NCI-H2029 treated with DMSO at 0.1 percent for 48 hours (cell line): Measurements from ENCODE around the gene CYP24A1.

ENCODE experiments used
- DNase-seq: peaks from one replicate; lab custom pipeline; 2025; lab: John Stamatoyannopoulos, UW

The CYP24A1 gene

DNA sequence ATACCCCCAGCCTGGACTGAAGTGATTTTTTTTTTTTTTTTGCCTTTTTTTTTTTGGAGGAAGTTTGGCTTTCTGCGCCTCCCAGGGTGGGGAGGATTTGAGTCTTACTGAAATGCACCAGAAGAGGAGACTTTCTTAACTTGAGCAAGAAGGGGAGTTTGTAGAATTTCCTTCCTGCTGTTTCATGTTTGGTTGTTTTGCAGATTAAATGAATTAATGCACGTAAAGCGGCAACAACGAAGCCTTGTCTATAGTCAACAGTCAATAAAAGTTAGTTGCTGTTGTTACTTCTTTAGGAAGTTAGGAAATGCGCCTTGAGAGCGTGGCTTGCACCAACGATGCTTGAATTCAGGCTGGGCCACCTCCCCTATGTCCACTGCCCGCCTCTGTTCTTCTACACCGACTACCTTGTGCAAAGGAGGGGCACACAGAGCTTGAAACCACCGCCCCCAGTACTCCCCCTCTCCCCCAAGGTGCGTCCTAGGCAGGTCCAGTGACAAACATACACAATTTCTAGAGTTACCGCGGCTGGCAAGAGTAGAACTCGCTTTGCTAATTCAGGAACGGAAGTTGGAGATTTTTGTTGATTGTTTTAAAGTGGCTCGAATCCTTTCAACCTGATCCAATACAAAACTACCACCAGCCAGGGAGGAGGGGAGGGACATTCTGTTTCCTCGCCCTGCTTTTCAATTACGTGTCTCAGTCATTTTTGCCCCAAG, 830 bp upstream of the CYP24A1 start:
- DNase-seq, result no peak

DNA sequence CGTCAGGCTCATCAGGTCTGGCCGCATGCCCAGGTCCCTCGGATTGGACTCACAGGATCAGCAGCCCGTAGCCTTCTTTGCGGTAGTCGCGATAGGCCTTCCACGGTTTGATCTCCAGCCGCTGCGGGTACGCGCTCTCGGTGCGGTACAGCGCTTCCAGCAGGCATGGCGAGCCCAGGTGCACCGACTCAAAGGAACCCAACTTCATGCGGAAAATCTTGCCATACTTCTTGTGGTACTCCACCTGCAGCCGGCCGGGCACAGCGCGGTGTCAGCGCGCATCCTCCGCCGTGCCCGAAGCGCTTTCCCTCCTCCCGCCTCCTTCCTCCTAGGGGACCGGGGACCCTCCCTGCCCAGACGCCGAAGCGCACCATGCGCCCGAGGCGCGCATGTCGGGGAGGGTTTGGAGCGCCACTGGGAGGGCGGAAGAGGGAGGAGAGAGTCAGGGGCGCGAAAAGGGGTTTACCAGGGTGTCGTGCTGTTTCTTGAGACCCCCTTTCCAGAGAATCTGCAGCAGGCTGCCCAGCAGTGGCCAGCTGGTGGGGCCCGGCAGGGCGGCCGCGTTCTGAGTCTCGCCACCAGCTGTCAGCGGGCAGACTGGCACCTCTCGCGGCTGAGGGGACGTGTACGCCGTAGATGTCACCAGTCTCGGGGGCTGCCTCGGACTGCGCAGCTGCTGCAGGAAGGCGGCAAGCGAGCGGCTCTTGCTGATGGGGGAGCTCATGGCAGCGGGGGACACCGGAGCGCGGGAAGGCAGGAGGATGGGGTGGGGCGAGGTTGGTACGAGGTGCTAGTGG, 732 bp downstream of the CYP24A1 start:
- DNase-seq, result no peak

DNA sequence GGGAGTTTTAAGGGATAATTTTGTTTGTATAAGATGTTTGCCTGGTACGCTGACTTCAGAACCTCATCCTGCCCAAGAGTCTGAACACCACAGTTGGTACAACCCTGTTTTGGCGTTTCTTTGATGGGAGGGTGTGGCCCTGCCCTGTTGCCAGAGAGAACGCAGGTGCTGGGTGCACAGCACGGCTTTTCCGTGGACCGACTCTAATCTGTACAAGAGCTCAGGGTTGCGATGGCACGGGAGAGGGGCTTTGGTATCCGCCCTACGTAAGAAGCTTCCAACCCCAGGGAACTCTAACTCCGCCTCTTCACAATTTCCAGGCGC, 1.3 kb downstream of the CYP24A1 start:
- DNase-seq, result no peak

DNA sequence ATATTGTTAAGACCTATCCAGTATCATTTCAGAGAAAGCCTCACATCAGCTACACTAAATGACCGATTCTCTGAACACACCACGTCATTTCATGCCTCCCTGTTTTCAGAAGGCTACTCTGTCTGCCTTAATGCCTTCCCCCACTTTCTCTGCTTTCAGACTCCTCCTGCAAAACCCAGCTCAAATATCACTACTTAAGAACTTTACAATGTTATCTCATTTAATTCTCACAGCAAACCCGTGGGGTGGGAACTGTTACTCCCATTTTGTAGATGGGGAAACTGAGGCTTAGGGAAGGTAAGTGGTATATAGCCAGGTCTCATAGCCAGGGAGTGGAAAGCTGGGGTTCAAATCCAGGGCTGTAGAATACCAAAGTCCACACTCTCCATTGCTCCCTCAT, 2.8 kb downstream of the CYP24A1 start:
- DNase-seq, result no peak

DNA sequence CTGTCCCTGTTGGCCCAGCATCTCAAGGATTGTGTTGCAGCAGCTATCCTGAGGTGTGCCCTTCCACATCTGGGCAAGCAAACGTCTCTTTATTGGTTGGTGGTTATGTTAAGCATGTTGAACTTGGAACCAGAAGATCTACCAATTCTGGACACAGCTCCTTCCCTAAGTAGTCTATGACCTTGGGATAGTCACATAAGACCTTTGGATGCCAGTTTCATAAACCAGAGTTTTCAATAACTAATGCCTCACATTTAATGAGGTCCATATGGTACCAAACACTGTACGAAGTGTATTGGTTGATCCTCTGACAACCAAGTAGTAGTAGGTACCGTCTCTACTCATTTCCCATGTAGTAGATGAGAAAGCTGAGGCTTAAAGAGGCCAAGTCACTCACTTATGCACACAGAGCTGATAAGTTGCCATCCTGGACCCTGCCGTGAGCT, 3.7 kb downstream of the CYP24A1 start:
- DNase-seq, result no peak

DNA sequence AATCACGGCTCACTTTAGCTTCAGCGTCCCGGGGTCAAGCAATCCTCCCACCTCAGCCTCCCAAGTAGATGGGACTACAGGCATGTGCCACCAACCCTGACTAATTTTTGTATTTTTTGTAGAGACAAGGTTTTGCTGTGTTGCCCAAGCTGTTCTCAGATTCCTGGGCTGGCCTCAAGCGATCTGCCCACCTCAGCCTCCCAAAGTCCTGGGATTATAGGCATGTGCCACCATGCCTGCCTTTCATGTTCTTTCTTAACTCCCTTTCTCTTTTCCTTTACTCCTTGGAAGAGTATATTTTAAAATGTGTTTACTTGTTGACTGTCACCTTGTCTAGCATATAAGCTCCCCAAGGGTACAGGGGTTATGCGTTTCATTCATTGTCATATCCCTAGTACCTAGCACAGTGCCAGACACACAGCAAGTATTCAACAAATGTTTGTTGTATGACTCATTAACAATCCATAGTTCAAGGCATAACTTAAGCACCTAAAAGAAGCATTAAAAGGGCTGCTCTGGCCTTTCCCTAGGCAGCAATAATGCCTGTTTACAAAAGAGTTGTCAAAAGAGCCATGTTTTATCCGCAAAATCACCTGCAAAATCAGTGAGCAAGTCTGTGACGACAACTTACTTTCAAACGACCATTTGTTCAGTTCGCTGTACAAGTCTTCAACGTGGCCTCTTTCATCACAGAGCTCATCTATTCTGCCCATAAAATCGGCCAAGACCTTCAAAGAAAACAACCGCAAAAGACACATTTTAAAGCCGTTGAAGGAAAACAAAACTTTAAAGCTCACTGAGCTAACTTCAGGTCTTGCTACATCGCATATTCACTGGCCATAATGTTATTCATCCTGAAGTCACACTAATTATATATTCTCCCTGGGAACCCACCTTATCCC, 4.6 kb downstream of the CYP24A1 start:
- no peak for DNase-seq

DNA sequence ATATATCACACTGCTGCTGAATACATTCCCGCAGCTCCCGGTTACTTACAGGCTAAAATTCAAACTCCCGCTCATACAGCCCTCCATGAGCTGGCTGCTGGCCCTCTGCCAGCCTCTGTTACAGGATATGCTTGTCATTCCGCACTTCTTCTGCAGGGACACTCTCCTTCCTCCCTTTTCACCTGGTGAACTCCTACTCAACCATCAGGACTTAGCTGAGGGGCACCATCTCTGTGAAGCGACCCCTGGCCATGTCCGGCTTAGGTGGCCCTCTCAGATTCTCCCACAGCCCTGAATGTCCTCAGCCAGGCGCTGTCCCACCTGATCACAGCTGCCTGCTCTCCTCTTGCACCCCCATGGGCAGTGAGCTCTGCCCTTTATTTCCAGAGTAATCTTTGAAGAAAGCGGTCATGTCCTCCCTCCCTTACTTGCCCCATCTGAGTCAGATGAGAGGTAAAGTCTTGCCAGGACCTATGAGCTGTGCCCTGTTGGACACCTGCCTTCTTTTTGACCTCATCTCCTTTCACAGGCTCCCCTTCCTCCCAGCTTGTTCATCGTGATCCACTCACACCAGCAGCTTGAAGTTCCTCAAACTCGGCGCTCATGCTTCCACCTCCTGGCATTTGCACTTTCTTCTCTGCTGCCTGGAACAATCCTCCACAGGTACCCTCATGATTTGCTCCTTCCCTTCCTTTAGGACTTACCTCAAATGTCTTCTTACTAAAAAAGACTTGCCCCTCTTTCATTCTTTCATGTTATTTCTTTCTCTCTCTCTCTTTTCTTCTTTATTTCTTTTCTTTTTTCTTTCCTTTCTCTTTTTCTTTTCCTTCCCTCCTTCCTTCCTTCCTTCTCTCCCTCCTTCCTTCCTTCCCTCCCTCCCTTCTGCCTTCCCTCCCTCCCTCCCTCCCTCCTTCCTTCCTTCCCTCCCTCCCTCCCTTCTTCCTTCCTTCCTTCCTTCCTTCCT, 5.6 kb downstream of the CYP24A1 start:
- DNase-seq, result no peak

DNA sequence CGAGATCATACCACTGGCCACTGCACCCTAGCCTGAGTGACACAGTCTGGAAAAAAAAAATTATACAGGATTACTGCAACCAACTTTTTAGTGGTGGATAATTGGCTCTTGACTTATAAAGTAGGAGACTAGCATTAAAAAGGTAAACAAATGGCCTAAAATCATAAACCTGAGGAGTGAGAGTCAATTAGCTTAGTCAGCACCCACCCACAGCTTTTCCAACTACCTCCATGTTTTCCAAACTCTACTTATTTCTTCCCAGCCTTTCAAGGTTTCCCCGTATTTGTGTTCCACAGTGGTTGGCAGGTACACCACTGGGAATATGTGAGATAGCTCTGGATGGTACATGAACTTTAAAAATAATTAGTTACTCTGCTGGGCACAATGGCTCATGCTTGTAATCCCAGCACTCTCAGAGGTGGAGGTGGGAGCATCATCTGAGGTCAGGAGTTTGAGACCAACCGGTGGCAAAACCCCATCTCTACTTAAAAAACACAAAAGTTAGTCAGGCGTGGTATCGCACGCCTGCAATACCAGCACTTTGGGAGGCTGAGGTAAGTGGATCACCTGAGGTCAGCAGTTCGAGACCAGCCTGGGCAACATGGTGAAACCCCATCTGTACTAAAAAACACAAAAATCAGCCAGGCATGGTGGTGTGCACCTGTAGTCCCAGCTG, 6.7 kb downstream of the CYP24A1 start:
- DNase-seq, result no peak

DNA sequence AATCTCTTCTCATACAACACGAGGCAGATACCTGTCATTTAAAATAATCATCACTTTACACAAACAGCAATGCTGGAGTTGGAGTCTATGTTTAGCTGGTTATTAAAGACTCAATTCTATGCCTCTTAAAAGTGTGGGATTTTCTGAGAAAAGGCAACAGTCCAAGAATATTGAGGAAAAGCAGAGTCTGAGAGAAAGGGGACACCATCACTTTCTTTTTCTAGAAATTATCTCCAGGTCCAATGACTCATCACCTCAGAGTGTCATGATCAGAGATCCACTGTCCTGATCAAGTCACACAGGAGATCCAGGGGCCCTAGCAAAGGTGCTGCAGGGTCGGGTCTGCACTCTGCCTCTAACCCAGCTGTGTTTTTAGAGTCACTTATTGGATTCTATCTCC, 8.0 kb downstream of the CYP24A1 start:
- no peak for DNase-seq

DNA sequence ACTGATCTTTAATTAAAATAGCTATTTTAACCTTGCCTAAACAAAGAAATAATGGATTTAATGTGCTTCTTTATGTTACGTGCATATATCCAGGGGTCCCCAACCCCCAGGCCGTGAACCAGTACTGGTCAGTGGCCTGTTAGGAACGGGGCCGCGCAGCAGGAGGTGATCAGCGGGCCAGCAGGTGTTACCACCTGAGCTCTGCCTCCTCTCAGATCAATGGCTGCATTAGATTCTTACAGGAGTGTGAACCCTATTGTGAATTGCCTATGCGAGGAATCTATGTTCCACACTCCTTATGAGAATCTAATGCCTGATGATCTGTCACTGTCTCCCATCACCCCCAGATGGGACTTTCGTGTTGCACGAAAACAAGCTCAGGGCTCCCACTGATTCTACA, 8.8 kb downstream of the CYP24A1 start:
- DNase-seq, result no peak

DNA sequence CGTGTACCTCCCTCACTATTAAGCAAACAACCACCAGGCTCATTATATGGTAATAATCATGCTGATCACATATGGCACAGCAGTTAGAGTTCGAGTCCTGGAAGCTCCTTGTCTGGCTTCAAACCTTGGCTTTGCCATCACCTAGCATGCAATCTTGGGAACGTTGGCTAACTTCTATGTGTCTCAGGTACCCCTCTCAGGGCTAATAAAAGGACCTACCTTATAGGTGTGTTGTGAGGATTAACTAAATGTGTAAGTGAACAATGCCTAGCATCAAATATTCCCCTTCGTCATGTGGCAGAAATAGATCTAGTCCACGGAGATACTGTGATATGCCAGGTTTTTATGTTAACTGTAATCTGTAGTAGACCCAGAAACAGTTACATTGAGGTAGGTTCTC, 10.4 kb downstream of the CYP24A1 start:
- no peak for DNase-seq

DNA sequence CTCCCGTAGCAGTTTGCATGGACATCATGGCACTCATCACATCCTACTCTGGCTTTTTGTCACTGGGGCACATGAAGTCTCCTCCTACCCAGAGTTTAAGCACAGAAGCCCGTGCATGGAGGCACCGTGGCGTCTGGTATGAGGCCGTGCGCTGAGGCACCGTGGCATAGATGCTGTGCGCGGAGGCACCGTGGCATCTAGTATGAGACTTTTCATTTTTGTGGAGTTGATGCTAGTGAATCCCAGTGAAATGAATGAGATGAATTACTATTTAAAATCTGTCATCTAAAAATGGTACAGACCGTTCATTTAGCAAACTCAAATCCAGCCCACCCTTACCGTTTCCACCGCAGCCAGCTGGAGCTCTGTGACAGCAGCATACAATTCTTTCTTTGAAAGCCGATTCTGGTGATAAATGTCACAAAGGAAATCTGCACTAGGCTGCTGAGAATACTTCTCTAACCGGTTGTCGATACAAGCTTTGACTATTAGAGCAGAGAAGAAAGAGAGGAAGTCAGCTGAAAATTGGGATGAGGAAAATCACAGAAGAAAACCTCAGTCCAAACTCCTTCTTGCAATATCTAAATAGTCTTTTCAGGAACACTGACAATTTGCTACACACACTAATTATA, 11.3 kb downstream of the CYP24A1 start:
- no peak for DNase-seq

DNA sequence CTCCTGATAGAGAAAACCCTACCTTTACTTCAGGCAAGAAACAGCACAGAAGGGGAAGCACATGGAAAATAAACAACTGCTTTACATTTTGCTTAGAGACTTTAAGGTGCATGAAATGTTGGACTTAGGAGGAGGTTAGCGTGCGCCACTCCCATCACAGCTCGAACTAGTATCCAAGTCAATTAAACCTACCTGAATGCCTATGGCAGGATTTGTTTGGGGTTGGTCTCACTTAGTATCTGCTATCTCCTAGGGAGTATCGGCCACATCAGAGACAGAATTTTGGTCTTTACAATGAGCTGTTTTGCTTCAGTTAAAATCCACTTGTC, 12.0 kb downstream of the CYP24A1 start:
- DNase-seq, result no peak

DNA sequence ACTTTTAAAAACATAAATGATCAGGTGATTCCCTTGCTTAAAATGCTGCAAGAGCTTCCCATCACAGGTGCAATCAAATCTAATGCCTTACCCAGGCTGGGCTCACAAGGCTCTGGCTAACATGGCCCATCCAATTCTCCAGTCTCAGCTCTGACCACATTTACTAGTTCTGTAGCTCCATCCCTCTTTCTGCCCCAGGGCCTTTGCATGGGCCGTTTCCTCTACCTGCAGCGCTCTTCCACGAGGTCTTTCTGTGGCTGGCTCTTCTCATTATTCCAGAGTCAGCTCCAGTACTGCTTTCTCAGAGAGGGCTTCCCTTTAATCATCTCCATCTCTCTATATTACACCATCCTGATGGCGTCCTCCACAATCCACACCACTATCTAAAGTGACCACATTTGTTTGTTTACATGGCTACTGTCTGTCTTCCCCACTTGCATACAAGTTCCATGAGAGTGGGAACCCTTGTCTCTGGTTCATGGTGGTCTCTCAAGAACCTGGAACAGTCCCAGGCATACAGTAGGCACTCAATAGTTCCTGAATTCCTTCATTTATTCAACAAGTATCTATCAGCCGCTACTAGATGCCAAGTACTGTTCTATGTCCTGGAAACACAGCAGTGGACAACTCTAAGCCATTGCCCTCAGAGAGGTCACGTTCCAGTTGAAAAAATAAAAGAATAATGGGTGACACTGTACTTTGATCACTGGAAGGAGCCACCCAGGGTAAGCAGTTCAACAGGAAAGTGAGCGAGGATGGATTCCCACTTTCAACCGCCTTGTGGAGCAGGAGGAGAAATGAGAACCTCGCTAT, 12.6 kb downstream of the CYP24A1 start:
- DNase-seq, result no peak

DNA sequence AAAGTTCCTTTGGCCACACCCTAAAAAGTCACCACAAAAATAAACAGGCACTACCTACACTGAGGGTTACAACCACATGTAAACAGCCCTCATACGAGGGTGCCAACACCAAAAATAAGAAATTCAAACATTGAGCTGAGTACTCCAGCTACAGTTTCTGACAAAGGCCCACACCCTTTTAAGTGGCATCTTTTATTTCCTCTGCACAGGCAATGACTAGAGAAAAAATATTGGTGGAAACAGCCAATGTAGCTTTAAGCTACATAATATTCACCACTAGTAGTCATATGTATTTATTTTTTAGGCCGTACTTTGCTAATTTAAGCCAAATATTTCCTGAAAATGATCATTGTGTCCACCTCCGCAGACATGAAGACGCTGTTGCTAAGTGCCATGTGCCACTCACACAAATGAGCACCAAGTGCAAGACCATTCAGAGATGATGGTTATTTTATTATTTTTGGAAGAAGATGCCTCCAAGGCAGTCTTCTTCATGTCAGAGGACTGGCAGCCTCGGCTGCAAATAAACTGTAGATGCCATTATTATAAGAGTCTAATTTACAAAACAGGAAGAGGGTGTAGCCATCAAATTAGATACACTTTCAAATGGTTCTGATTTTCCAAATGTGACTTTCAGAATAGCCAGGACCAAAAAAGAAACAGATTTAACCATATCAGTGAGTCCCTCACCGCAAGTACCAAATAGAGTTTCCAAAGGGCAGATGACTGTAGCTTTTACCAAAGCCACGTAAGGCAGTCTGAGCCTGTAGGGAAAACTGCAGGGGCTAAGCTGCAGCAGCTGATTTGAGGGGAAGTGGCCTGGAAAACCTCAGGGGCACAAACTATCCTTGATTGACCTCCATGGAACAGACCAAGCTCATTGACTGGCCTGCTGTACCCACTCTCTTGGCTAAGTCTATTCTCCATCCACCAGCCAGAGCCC, 13.4 kb downstream of the CYP24A1 start:
- no peak for DNase-seq

DNA sequence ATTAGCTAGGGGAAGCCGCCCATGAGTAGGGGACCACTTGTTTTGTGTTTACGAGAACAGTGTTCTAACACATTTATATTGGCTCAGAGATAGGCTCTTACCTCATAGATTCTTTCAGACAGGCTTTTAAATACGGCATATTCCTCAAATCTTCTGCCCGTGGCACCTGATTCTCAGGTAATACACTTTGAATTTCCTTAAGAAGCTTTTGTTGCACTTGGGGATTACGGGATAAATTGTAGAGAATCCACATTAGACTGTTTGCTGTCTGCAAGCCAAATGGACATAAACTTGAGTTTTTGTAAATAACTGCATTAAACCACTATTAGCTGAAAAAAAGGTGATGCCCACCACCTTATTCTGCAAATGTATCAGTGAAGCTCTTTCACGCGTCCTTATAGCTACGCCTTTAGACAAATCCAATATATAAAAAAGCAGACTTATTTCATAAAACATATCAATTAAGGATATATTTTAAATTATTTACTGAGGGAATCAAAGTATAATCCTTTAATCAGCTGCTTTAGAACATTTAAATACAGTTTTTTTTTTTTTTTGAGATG, 14.8 kb downstream of the CYP24A1 start:
- no peak for DNase-seq

DNA sequence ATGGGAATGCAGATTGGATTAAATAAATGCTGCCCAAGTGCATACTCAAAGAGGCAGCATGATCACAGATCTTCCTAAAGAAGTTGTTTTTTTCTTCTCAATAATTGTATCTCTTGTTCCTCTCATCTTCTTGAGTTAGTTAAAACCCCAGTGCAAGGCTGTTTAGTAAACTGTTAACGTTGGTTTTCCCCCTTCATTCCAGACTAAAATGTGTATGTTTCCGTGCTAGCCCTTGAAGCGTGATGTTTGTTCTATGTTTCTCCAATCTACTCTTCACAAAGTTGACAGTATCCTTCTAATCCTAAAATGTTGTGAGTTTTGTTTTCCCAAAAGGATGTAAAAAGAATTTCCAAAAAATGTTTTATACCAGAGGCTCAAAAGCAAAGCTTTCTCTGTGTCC, 15.6 kb downstream of the CYP24A1 start:
- DNase-seq, result no peak
